ENCODE results near the gene CDHR1. TPM values are rescaled to one million over a fixed set of nuclear protein-coding genes. Genes with fewer than 3 reads are reported as not detected.
A peak's percentile ranks its signal among the peaks of the same experiment; 100 is the strongest.

CDHR1 gene
- total RNA-seq, 1 experiment from 2014 or later = not detected

- no peaks in the 10 kb centered on the region for H3K4me1 Mint-ChIP-seq (ENCODE audit: insufficient read depth, unreplicated experiment)
- H3K27ac Mint-ChIP-seq (ENCODE audit: low read depth, unreplicated experiment) = no peak overlapping the region
- no peaks in the 10 kb centered on the region for H3K36me3 Mint-ChIP-seq (ENCODE audit: insufficient read depth, unreplicated experiment)
- no peaks in the 10 kb centered on the region for H3K9me3 Mint-ChIP-seq (ENCODE audit: unreplicated experiment)
- DNase-seq (ENCODE audit: unreplicated experiment) = no peak
- intact Hi-C loops (cut with micrococcal nuclease) = no loop called here
- BruUV-seq (replicated peaks) = no TSS peak
- TF ChIP-seq CTCF (IDR thresholded peaks at IDR 0.05; ENCODE audit: unreplicated experiment) = no peak
- H3K4me3 Mint-ChIP-seq (ENCODE audit: unreplicated experiment) = no peak overlapping the region
- ChIA-PET CTCF (interaction anchor here (0.5 to 0.9 kb wide), 2 partner anchors 10 to 486 kb away, joined by 3 to 4 read pairs; no protein-coding TSS in a partner anchor), POLR2A (no interaction called here)
- no peaks in the 10 kb centered on the region for H3K27me3 Mint-ChIP-seq (ENCODE audit: insufficient read depth, unreplicated experiment)
These were observed 53.2 kb downstream of the CDHR1 start for GRCh38 chr10:84247496-84247895.

- POLR2A ChIA-PET = no interaction called here
- no TSS peak for BruUV-seq (replicated peaks)
- no peaks in the 10 kb centered on the region for H3K4me1 Mint-ChIP-seq (ENCODE audit: insufficient read depth, unreplicated experiment)
- H3K4me3 Mint-ChIP-seq (ENCODE audit: unreplicated experiment) = no peak overlapping the region
- no peak for TF ChIP-seq CTCF (IDR thresholded peaks at IDR 0.05; ENCODE audit: unreplicated experiment)
- H3K36me3 Mint-ChIP-seq (ENCODE audit: insufficient read depth, unreplicated experiment) = no peaks in the 10 kb centered on the region
- H3K27me3 Mint-ChIP-seq (ENCODE audit: insufficient read depth, unreplicated experiment) = peaks cover 2% of the 10 kb centered on the region
- no peak overlapping the region for H3K27ac Mint-ChIP-seq (ENCODE audit: low read depth, unreplicated experiment)
- CTCF ChIA-PET = interaction anchor here (1.0 to 1.2 kb wide), 2 partner anchors 15 to 291 kb away, joined by 3 to 5 read pairs; no protein-coding TSS in a partner anchor
- H3K9me3 Mint-ChIP-seq (ENCODE audit: unreplicated experiment) = no peaks in the 10 kb centered on the region
- intact Hi-C loops (cut with micrococcal nuclease) = no loop called here
- no peak for DNase-seq (ENCODE audit: unreplicated experiment)
These were observed 54.5 kb downstream of the CDHR1 start for GRCh38 chr10:84248794-84249193.

GRCh38 chr10:84254552-84255478 lies 60.5 kb downstream of the CDHR1 start:
- no peak overlapping the region for H3K4me3 Mint-ChIP-seq (ENCODE audit: unreplicated experiment)
- BruUV-seq (replicated peaks) = no TSS peak
- peaks cover 10% of the 10 kb centered on the region for H3K27me3 Mint-ChIP-seq (ENCODE audit: insufficient read depth, unreplicated experiment)
- H3K9me3 Mint-ChIP-seq (ENCODE audit: unreplicated experiment) = no peaks in the 10 kb centered on the region
- H3K27ac Mint-ChIP-seq (ENCODE audit: low read depth, unreplicated experiment) = no peak overlapping the region
- POLR2A ChIA-PET = interaction anchor here (0.6 kb wide), 1 partner anchor 81 kb away, joined by 3 read pairs; the partner anchor contains the start of gene GPR15LG
- intact Hi-C loops (cut with micrococcal nuclease) = no loop called here
- CTCF ChIA-PET = interaction anchor here (0.6 to 2.6 kb wide), 7 partner anchors 9 to 286 kb away, joined by 3 to 10 read pairs (median 4); no protein-coding TSS in a partner anchor
- no peaks in the 10 kb centered on the region for H3K4me1 Mint-ChIP-seq (ENCODE audit: insufficient read depth, unreplicated experiment)
- no peak for DNase-seq (ENCODE audit: unreplicated experiment)
- no peaks in the 10 kb centered on the region for H3K36me3 Mint-ChIP-seq (ENCODE audit: insufficient read depth, unreplicated experiment)
- TF ChIP-seq CTCF (IDR thresholded peaks at IDR 0.05; ENCODE audit: unreplicated experiment) = no peak

- Mint-ChIP-seq H3K9me3 (ENCODE audit: unreplicated experiment) (no peaks in the 10 kb centered on the region), H3K4me3 (ENCODE audit: unreplicated experiment) (no peak overlapping the region), H3K36me3 (ENCODE audit: insufficient read depth, unreplicated experiment) (no peaks in the 10 kb centered on the region), H3K27ac (ENCODE audit: low read depth, unreplicated experiment) (no peak overlapping the region), H3K4me1 (ENCODE audit: insufficient read depth, unreplicated experiment) (no peaks in the 10 kb centered on the region), H3K27me3 (ENCODE audit: insufficient read depth, unreplicated experiment) (peaks cover 10% of the 10 kb centered on the region)
- ChIA-PET POLR2A (no interaction called here), CTCF (interaction anchor here (0.6 to 1.7 kb wide), 8 partner anchors 9 to 1291 kb away, joined by 3 to 5 read pairs (median 3); no protein-coding TSS in a partner anchor)
- BruUV-seq (replicated peaks) = no TSS peak
- TF ChIP-seq CTCF (IDR thresholded peaks at IDR 0.05; ENCODE audit: unreplicated experiment) = peak; percentile 33
- peak; percentile 27 for DNase-seq (ENCODE audit: unreplicated experiment)
- intact Hi-C loops (cut with micrococcal nuclease) = no loop called here
These were observed 62.4 kb downstream of the CDHR1 start for GRCh38 chr10:84256510-84257342.

Measured in MCF 10A (cell line).